Naive thymus-derived CD4-positive, alpha-beta T cell (primary cell): ENCODE data around the gene FRMD4B. TPM values are rescaled to one million over a fixed set of nuclear protein-coding genes. Genes with fewer than 3 reads are reported as not detected.
"Not testable (repeated sequence)": the region's sequence is repeated elsewhere in the genome, so short reads cannot be mapped to it uniquely, and the experiment has no call there.

Experiments used
- ATAC-seq: fragments of 150-1000 bp; cut with Tn5 transposase; 2 replicates; pipeline ENCODE4 v1.10.0; 2021; ENCODE audit warnings: mild to moderate bottlenecking, moderate library complexity
- CTCF ChIA-PET: fragments of 350-600 bp; sonication (Branson Sonifier 250); formaldehyde crosslinking; loops from one replicate; lab custom pipeline; 2021; ENCODE audit warnings: antibody characterized with exemption; lab: Charles Lee
- POLR2A ChIA-PET: fragments of 350-600 bp; sonication (Branson Sonifier 250); formaldehyde crosslinking; loops from one replicate; lab custom pipeline; 2021; ENCODE audit warnings: antibody characterized with exemption, inconsistent platforms; lab: Charles Lee
- DNase-seq, 9 donors: peaks; one replicate each; pipeline versions ENCODE4 v3.0.0 to v3.0.0-alpha.2; 2020 to 2022; ENCODE audit warnings: mixed read lengths in 1 of 9
- H3K27ac ChIP-seq: one replicate; pipeline ENCODE4 v1.7.0; 2013; ENCODE audit warnings: mild to moderate bottlenecking, low read depth, low read length, moderate library complexity
- H3K27me3 ChIP-seq, 2 donors: one replicate each; pipeline ENCODE4 v1.7.0; 2013; ENCODE audit warnings: low read length in 2 of 2, mild to moderate bottlenecking in 2 of 2, moderate library complexity in 2 of 2; ENCODE audit not compliant: control insufficient read depth in 2 of 2, insufficient read depth in 2 of 2
- H3K36me3 ChIP-seq, 3 experiments: 1 replicate in 2 of 3; 2 replicates in 1 of 3; pipeline ENCODE4 v1.7.0; 2013; ENCODE audit warnings: low read length in 3 of 3, mild to moderate bottlenecking in 3 of 3, moderate library complexity in 1 of 3; ENCODE audit not compliant: insufficient read depth in 3 of 3, control insufficient read depth in 2 of 3
- H3K4me1 ChIP-seq, 2 donors: one replicate each; pipeline ENCODE4 v1.7.0; 2013; ENCODE audit warnings: low read length in 2 of 2, mild to moderate bottlenecking in 2 of 2, moderate library complexity in 1 of 2; ENCODE audit not compliant: control insufficient read depth in 2 of 2, insufficient read depth in 2 of 2
- H3K4me3 ChIP-seq: 2 replicates; pipeline ENCODE4 v1.7.0; 2013; ENCODE audit warnings: mild to moderate bottlenecking, low read length
- H3K9me3 ChIP-seq, 3 experiments: 1 replicate in 2 of 3; 2 replicates in 1 of 3; pipeline ENCODE4 v1.7.0; 2013; ENCODE audit warnings: low read length in 3 of 3; ENCODE audit not compliant: control insufficient read depth in 2 of 3
- H3K27ac Mint-ChIP-seq, 9 donors: one replicate each; pipeline ENCODE4 v1.8.0; 2020 to 2022; ENCODE audit warnings: mixed read lengths in 9 of 9, mild to moderate bottlenecking in 8 of 9, moderate library complexity in 5 of 9, inconsistent platforms in 2 of 9
- H3K27me3 Mint-ChIP-seq, 5 donors: one replicate each; pipeline ENCODE4 v1.8.0; 2021 to 2022; ENCODE audit warnings: mixed read lengths in 5 of 5, mild to moderate bottlenecking in 1 of 5
- H3K36me3 Mint-ChIP-seq, 5 donors: one replicate each; pipeline ENCODE4 v1.8.0; 2020 to 2022; ENCODE audit warnings: mixed read lengths in 5 of 5, mild to moderate bottlenecking in 3 of 5, inconsistent platforms in 1 of 5
- H3K4me1 Mint-ChIP-seq, 7 donors: one replicate each; pipeline ENCODE4 v1.8.0; 2020 to 2022; ENCODE audit warnings: mixed read lengths in 7 of 7, mild to moderate bottlenecking in 3 of 7, inconsistent platforms in 1 of 7
- H3K4me3 Mint-ChIP-seq, 10 donors: one replicate each; pipeline ENCODE4 v1.8.0; 2020 to 2022; ENCODE audit warnings: mild to moderate bottlenecking in 10 of 10, mixed read lengths in 10 of 10, moderate library complexity in 6 of 10, inconsistent platforms in 2 of 10
- H3K9me3 Mint-ChIP-seq, 11 donors: one replicate each; pipeline ENCODE4 v1.8.0; 2020 to 2022; ENCODE audit warnings: mixed read lengths in 11 of 11, mild to moderate bottlenecking in 4 of 11, inconsistent platforms in 1 of 11, moderate library complexity in 1 of 11
- intact Hi-C, 2 donors: fragments of 100-400 bp; cut with micrococcal nuclease; formaldehyde crosslinking; loops; one replicate each; pipeline ENCODE4 v1.15.1; 2023
- polyA plus RNA-seq, 2 donors: library from polyadenylated mRNA; unstranded; fragments of 300-500 nt; fragmentation: Illumina TruSeq; gene quantifications; one replicate each; pipeline ENCODE4 v1.2.3, GENCODE V29; 2021
- total RNA-seq, 6 experiments: library from RNA in 5 of 6; stranded (reverse) in 5 of 6; gene quantifications; 1 replicate in 5 of 6; 2 replicates in 1 of 6; pipeline ENCODE4 v1.2.3 and lab custom pipeline; 2021 to 2026

FRMD4B gene
- total and polyA plus RNA-seq, 7 experiments from 2014 or later: 0.59 to 32.2 (median 5.6) TPM; not detected in 1

DNA sequence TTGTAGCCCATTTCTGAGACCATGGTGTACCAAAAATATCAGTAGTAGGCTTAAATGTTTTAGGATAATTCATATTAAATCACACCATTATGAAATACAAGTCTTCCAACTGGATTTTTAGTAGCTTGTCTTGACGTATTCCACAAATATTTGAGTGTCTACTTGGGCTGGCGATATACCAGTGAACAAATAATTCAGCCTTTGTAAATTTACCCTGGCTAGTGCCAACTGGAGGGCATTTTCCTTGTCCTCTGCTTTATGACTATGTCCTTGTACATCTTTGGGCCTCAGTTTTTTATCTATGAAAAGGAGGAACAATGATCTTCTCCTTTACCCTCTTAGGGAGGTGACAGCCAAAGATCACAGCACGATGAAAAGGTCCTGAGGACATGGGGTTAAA, 114.8 kb downstream of the FRMD4B start:
- Mint-ChIP-seq H3K4me1 (peaks cover 0 to 2% (median 0%) of the 10 kb centered on the region in 7 donors), H3K27ac (no peak overlapping the region), H3K4me3 (no peak overlapping the region), H3K36me3 (no peaks in the 10 kb centered on the region), H3K27me3 (no peaks in the 10 kb centered on the region), H3K9me3 (no peaks in the 10 kb centered on the region)
- DNase-seq: no peak
- CTCF ChIA-PET: no interaction called here
- POLR2A ChIA-PET: no interaction called here
- Histone ChIP-seq H3K27me3 (no peaks in the 10 kb centered on the region), H3K27ac (no peak overlapping the region), H3K9me3 (no peaks in the 10 kb centered on the region), H3K4me1 (no peaks in the 10 kb centered on the region), H3K36me3 (no peaks in the 10 kb centered on the region), H3K4me3 (no peak overlapping the region)
- ATAC-seq: no peak
- intact Hi-C loops: no loop called here

DNA sequence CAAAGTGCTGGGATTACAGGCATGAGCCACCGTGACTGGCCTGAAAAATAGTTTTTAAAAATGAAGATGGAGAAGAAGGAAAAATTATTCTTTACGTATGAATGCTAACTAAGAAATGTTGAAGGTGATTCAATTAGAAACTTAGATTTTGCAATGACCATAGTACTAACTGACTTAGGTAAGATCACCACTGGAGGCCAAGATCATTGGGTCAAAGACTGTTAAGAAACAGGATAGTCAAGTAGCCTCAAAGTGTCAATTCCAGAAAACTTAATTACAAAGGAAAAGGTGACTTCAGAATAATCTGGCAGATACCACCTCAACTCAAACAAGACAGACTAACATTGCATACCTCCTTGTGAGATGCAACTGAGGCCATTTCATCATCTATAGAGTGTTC, 119.3 kb downstream of the FRMD4B start:
- no peak overlapping the region for H3K27ac ChIP-seq
- no peaks in the 10 kb centered on the region for H3K36me3 ChIP-seq
- Mint-ChIP-seq H3K27ac (no peak overlapping the region), H3K9me3 (no peaks in the 10 kb centered on the region), H3K4me1 (peaks cover 0 to 4% (median 0%) of the 10 kb centered on the region in 7 donors), H3K36me3 (no peaks in the 10 kb centered on the region), H3K27me3 (no peaks in the 10 kb centered on the region), H3K4me3 (no peak overlapping the region)
- no peaks in the 10 kb centered on the region for H3K27me3 ChIP-seq
- CTCF ChIA-PET: no interaction called here
- H3K9me3 ChIP-seq: no peaks in the 10 kb centered on the region
- intact Hi-C loops: no loop called here
- H3K4me1 ChIP-seq: no peaks in the 10 kb centered on the region
- DNase-seq (no peak), ATAC-seq (no peak)
- POLR2A ChIA-PET: no interaction called here
- no peak overlapping the region for H3K4me3 ChIP-seq

DNA sequence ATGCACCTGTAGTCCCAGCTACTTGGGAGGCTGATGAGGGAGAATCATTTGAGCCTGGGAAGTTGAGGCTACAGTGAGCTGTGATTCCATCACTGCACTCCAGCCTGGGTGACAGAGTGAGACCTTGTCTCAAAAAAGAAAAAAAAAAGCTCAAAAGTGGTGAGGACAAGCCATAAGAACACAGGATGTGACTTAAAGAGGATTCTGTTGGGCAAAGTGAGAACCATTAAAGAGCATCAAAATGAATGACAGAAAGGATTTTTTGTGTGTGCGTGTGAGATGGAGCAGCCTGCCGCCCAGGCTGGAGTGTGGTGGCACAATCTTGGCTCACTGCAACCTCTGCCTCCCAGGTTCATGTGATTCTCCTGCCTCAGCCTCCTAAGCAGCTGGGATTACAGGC, 119.8 kb downstream of the FRMD4B start:
- H3K4me1 Mint-ChIP-seq, intact Hi-C loops, H3K9me3 Mint-ChIP-seq, H3K9me3 ChIP-seq, H3K36me3 ChIP-seq, POLR2A ChIA-PET, DNase-seq, ATAC-seq, H3K4me3 ChIP-seq, H3K27ac ChIP-seq, H3K27me3 Mint-ChIP-seq, H3K27me3 ChIP-seq, H3K27ac Mint-ChIP-seq, H3K4me1 ChIP-seq, H3K4me3 Mint-ChIP-seq, H3K36me3 Mint-ChIP-seq, CTCF ChIA-PET: not testable (repeated sequence)

GRCh38 chr3:69260843-69261405, 125.0 kb downstream of the FRMD4B start:
- H3K27me3 Mint-ChIP-seq, DNase-seq, CTCF ChIA-PET, ATAC-seq, intact Hi-C loops, H3K36me3 Mint-ChIP-seq, H3K27ac ChIP-seq, H3K9me3 ChIP-seq, H3K4me3 Mint-ChIP-seq, H3K36me3 ChIP-seq, H3K4me1 Mint-ChIP-seq, H3K4me3 ChIP-seq, H3K27me3 ChIP-seq, H3K4me1 ChIP-seq, POLR2A ChIA-PET, H3K9me3 Mint-ChIP-seq: not testable (repeated sequence)
- peak overlapping the region in 1 of 9 donors; percentile 20 for H3K27ac Mint-ChIP-seq

GRCh38 chr3:69260216-69260787, 125.6 kb downstream of the FRMD4B start:
- no peak overlapping the region for H3K27ac Mint-ChIP-seq
- H3K36me3 Mint-ChIP-seq: no peaks in the 10 kb centered on the region
- Histone ChIP-seq H3K27me3 (no peaks in the 10 kb centered on the region), H3K4me3 (no peak overlapping the region), H3K27ac (no peak overlapping the region), H3K4me1 (no peaks in the 10 kb centered on the region), H3K36me3 (no peaks in the 10 kb centered on the region), H3K9me3 (no peaks in the 10 kb centered on the region)
- no peak overlapping the region for H3K4me3 Mint-ChIP-seq
- DNase-seq (no peak), ATAC-seq (no peak)
- CTCF ChIA-PET: no interaction called here
- intact Hi-C loops: no loop called here
- peaks cover 0 to 8% (median 0%) of the 10 kb centered on the region in 5 donors for H3K27me3 Mint-ChIP-seq
- no peaks in the 10 kb centered on the region for H3K4me1 Mint-ChIP-seq
- POLR2A ChIA-PET: no interaction called here
- no peaks in the 10 kb centered on the region for H3K9me3 Mint-ChIP-seq

GRCh38 chr3:69259125-69259524, 126.8 kb downstream of the FRMD4B start:
- Histone ChIP-seq H3K36me3 (no peaks in the 10 kb centered on the region), H3K4me3 (no peak overlapping the region), H3K9me3 (no peaks in the 10 kb centered on the region), H3K27me3 (no peaks in the 10 kb centered on the region), H3K27ac (no peak overlapping the region), H3K4me1 (no peaks in the 10 kb centered on the region)
- ATAC-seq (no peak), DNase-seq (no peak)
- no peak overlapping the region for H3K27ac Mint-ChIP-seq
- no peak overlapping the region for H3K4me3 Mint-ChIP-seq
- ChIA-PET POLR2A (no interaction called here), CTCF (no interaction called here)
- intact Hi-C loops: no loop called here
- H3K36me3 Mint-ChIP-seq: no peaks in the 10 kb centered on the region
- no peaks in the 10 kb centered on the region for H3K9me3 Mint-ChIP-seq
- H3K4me1 Mint-ChIP-seq: no peaks in the 10 kb centered on the region
- peaks cover 0 to 11% (median 0%) of the 10 kb centered on the region in 5 donors for H3K27me3 Mint-ChIP-seq

GRCh38 chr3:69255928-69256327, 130.0 kb downstream of the FRMD4B start:
- no peak for ATAC-seq
- H3K4me1 ChIP-seq: no peaks in the 10 kb centered on the region
- no peak overlapping the region for H3K4me3 Mint-ChIP-seq
- no peaks in the 10 kb centered on the region for H3K9me3 Mint-ChIP-seq
- no peak overlapping the region for H3K4me3 ChIP-seq
- no peaks in the 10 kb centered on the region for H3K27me3 ChIP-seq
- no peak overlapping the region for H3K27ac Mint-ChIP-seq
- H3K27me3 Mint-ChIP-seq: peaks cover 0 to 11% (median 0%) of the 10 kb centered on the region in 5 donors
- H3K27ac ChIP-seq: no peak overlapping the region
- intact Hi-C loops: no loop called here
- ChIA-PET CTCF (no interaction called here), POLR2A (no interaction called here)
- H3K4me1 Mint-ChIP-seq: no peaks in the 10 kb centered on the region
- H3K9me3 ChIP-seq: no peaks in the 10 kb centered on the region
- no peaks in the 10 kb centered on the region for H3K36me3 Mint-ChIP-seq
- no peak for DNase-seq
- H3K36me3 ChIP-seq: no peaks in the 10 kb centered on the region
